GM18907 (cell line): ENCODE measurements around the gene LCP2.

Experiments
- ATAC-seq: cut with Tn5 transposase; IDR thresholded peaks from one replicate; pipeline ENCODE4 v1.9.1; 2021; ENCODE audit warnings: mild to moderate bottlenecking, moderate library complexity; ENCODE audit not compliant: unreplicated experiment

The LCP2 gene

DNA sequence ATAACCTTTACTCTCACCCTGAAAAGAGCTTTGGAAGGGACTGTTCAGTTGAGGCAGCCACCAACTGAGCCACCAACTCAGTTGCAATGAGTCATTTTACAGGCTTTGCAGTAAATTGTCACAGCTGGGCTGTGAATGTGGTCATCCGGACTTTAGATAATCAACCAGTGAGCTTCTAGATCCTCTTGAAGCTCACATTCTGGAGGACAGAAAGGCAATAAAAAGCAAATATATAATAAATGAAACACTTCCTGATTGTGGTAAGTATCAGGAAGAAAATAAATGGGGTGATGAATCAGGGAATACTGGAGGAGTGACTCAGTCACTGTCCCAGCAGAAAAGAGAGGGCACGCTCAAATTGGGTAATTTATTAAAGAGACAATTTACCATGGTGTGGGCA lies 78.0 kb downstream of the LCP2 start:
- ATAC-seq = no peak

GRCh38 chr5:170218726-170219125 lies 78.9 kb downstream of the LCP2 start:
- no peak for ATAC-seq

DNA sequence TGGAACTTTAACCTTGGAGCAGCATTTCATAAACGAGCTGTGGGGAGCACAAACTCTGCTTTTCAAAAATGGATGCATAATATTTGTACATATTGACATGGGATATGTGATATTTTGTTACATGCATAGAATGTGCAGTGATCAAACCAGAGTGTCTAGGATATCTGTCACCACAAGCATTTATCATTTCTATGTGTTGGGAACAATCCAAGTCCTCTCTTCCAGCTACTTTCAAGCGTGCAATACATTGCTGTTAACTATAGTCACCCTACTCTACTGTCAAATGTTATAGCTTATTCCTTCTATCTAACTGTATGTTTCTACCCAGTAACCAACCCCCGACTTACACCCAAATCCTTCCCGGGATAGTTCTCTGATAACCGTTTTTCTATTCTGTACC lies 79.7 kb downstream of the LCP2 start:
- ATAC-seq = no peak

DNA sequence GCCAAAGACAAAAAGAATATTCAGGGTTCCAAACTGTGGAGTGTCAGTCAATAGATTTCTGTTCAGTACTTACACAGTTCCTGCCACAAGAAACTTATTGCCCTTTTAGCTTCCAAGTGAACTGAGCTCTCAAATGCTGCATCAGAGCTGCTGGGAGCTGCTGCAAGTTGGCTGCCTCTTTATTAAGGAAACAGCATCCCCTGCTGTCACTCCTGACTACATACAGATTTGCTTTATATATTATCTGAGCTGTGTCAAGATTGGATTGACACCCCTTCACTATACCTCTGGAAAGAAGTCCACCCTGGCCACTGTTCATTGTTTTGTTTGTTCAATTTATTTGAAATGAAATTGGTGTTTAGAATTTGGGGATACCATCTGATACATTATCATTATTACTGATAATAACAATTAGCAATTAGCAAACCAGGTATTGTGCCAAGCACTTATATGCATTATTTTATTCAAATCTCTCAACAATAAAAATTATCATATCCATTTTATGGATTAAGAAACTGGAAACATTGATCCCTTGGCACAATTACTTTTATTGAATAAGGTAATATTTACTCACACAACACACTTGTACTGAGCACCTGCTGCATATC lies 81.2 kb downstream of the LCP2 start:
- ATAC-seq = no peak

- no peak for ATAC-seq
Observed at GRCh38 chr5:170211575-170212334, 85.8 kb downstream of the LCP2 start.

DNA sequence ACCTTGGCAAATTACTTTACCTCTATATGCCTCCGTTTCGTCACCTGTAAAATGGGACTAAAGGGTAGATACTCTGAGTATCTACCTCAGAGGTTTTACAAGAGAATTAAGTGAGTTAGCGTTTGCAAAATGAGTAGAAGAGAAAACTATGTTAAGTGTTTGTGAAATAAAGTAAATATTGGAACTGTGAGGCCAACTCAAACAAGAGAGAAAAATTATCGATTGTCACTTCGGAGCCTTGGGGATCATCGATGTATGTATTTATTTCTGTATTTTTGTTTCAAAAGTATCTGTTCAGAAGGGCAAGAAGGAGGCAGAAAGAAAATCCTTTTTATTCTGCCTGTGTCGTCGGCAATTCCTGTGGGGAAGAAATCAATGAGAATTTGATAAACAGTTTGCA lies 90.6 kb downstream of the LCP2 start:
- ATAC-seq = no peak

DNA sequence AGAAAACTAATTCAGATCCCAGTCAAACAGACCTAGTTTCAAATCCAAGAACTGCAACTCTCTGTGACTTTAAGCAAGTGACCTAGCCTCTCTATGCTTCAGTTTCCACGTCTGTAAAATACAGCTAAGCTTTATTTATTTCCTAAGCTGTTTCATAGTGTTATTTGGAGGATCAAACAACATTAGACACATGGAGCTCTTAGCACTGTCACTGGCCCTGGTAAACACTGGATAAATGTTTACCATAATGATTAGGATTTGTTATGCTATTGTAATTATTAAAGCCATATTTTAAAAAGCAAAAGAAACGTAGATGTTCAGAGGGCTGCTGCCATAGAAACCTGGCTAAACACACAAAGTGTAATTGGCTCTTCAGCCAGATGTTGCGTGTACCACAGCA lies 91.4 kb downstream of the LCP2 start:
- no peak for ATAC-seq

- no peak for ATAC-seq
Observed at GRCh38 chr5:170204202-170204601, 93.4 kb downstream of the LCP2 start.

GRCh38 chr5:170202117-170202516 lies 95.5 kb downstream of the LCP2 start:
- ATAC-seq = no peak

DNA sequence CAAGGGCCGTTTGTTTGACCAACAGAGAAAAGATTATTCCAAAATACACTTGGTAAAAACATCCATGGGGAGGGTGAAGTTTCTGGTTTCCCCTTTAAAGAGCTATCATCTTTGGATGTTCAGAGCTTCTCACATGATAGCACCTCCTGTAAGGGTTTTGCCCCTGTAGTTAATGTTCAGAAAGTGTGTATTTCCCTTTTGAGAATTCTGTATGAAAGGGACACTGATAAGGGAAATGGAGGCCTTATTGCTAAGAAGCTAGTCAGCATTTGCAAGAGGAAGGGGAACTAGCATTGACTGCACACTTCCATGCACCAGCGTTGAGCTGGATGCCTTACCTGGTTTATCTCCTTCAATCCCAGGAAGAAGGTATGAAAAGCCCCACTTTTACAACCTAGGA lies 96.3 kb downstream of the LCP2 start:
- no peak for ATAC-seq

GRCh38 chr5:170200876-170201275 lies 96.7 kb downstream of the LCP2 start:
- no peak for ATAC-seq
